Loucy (cell line): ENCODE measurements around the gene AP4B1.
A peak's percentile ranks its signal among the peaks of the same experiment; 100 is the strongest.
"Not testable (repeated sequence)": the region's sequence is repeated elsewhere in the genome, so short reads cannot be mapped to it uniquely, and the experiment has no call there.

Experiments
- H2AFZ ChIP-seq: fragments of 200-600 bp; sonication (generic); 2 replicates; pipeline ENCODE4 v1.6.0; 2016; ENCODE audit warnings: antibody characterized with exemption, mild to moderate bottlenecking, low read length, moderate library complexity
- H3F3A ChIP-seq: fragments of 200-600 bp; 2 replicates; pipeline ENCODE4 v1.6.0; 2016; ENCODE audit warnings: antibody characterized with exemption, low read depth, mild to moderate bottlenecking
- H3K27me3 ChIP-seq: fragments of 200-600 bp; sonication (generic); 2 replicates; pipeline ENCODE4 v1.6.1; 2014; ENCODE audit warnings: low read length, mild to moderate bottlenecking; ENCODE audit not compliant: insufficient read depth, poor library complexity, severe bottlenecking
- H3K36me3 ChIP-seq: fragments of 200-600 bp; sonication (generic); 2 replicates; pipeline ENCODE4 v1.6.1; 2016; ENCODE audit warnings: low read length; ENCODE audit not compliant: insufficient read depth
- H3K4me1 ChIP-seq: fragments of 200-600 bp; sonication (generic); 2 replicates; pipeline ENCODE4 v1.5.1; 2014; ENCODE audit warnings: low read length, mild to moderate bottlenecking; ENCODE audit not compliant: insufficient read depth, poor library complexity, severe bottlenecking
- H3K4me2 ChIP-seq: fragments of 200-600 bp; sonication (generic); 2 replicates; pipeline ENCODE4 v1.6.0; 2014; ENCODE audit warnings: antibody characterized with exemption, low read length, low read depth, mild to moderate bottlenecking; ENCODE audit not compliant: poor library complexity, severe bottlenecking
- H3K4me3 ChIP-seq: fragments of 200-600 bp; sonication (generic); 2 replicates; pipeline ENCODE4 v1.5.1; 2014; ENCODE audit warnings: low read length, mild to moderate bottlenecking, mixed read lengths; ENCODE audit not compliant: poor library complexity, severe bottlenecking
- H3K79me2 ChIP-seq: fragments of 200-600 bp; sonication (generic); 2 replicates; pipeline ENCODE4 v1.6.1; 2014; ENCODE audit warnings: low read length; ENCODE audit not compliant: insufficient read depth
- H3K9ac ChIP-seq: fragments of 200-600 bp; sonication (generic); 2 replicates; pipeline ENCODE4 v1.6.0; 2014; ENCODE audit warnings: mild to moderate bottlenecking, low read depth, low read length, moderate library complexity; ENCODE audit not compliant: poor library complexity, severe bottlenecking
- H3K9me2 ChIP-seq: fragments of 200-600 bp; sonication (generic); replicated peaks from 2 replicates; pipeline ENCODE4 v1.6.1; 2016; ENCODE audit warnings: low read depth, low read length, mixed read lengths
- H3K9me3 ChIP-seq: fragments of 200-600 bp; sonication (generic); 2 replicates; pipeline ENCODE4 v1.6.1; 2014; ENCODE audit warnings: mild to moderate bottlenecking, antibody characterized with exemption, low read length, low read depth; ENCODE audit not compliant: insufficient read depth
- H4K20me1 ChIP-seq: fragments of 200-600 bp; sonication (generic); 2 replicates; pipeline ENCODE4 v1.6.0; 2014; ENCODE audit warnings: antibody characterized with exemption, low read length, mild to moderate bottlenecking; ENCODE audit not compliant: insufficient read depth, poor library complexity, severe bottlenecking
- CTCF ChIP-seq: fragments of 200-600 bp; sonication (generic); conservative IDR thresholded peaks from 2 replicates; pipeline ENCODE4 v1.5.1; 2014; ENCODE audit warnings: mild to moderate bottlenecking, antibody characterized with exemption, low read length
- EZH2phosphoT487 ChIP-seq: fragments of 200-600 bp; IDR thresholded peaks from 2 replicates; pipeline ENCODE4 v1.6.1; 2018; ENCODE audit warnings: antibody characterized with exemption, mild to moderate bottlenecking, moderate library complexity, borderline replicate concordance

AP4B1 gene

GRCh38 chr1:113949007-113949406, 44.4 kb upstream of the AP4B1 start:
- no peak overlapping the region for H3K4me3 ChIP-seq
- H3K9me2 ChIP-seq = no peaks in the 10 kb centered on the region
- peaks cover 40% of the 10 kb centered on the region; the same call in 1 of the 2 replicates for H3K36me3 ChIP-seq
- H3K9ac ChIP-seq = no peak overlapping the region
- H4K20me1 ChIP-seq = peaks cover 71% of the 10 kb centered on the region
- H2AFZ ChIP-seq = no peak overlapping the region
- peaks cover 95% of the 10 kb centered on the region for H3K79me2 ChIP-seq
- TF ChIP-seq EZH2phosphoT487 = no peak
- TF ChIP-seq CTCF = peak; percentile 62
- H3F3A ChIP-seq = peaks cover 4% of the 10 kb centered on the region; the same call in 1 of the 2 replicates
- H3K27me3 ChIP-seq = no peaks in the 10 kb centered on the region
- peaks cover 30% of the 10 kb centered on the region for H3K4me1 ChIP-seq
- H3K9me3 ChIP-seq = no peaks in the 10 kb centered on the region
- H3K4me2 ChIP-seq = no peak overlapping the region

- H3F3A ChIP-seq, H3K9me2 ChIP-seq, H3K27me3 ChIP-seq, H3K9me3 ChIP-seq, H2AFZ ChIP-seq: not testable (repeated sequence)
- Histone ChIP-seq H3K4me1 (peaks cover 30% of the 10 kb centered on the region), H3K36me3 (peaks cover 40% of the 10 kb centered on the region; the same call in 1 of the 2 replicates), H3K4me3 (peak overlapping the region; percentile 43), H3K9ac (peak overlapping the region; percentile 28), H3K4me2 (peak overlapping the region; percentile 67), H4K20me1 (peaks cover 79% of the 10 kb centered on the region), H3K79me2 (peaks cover 97% of the 10 kb centered on the region)
Measured at GRCh38 chr1:113948151-113948550, 43.6 kb upstream of the AP4B1 start.

GRCh38 chr1:113947388-113948107, 42.9 kb upstream of the AP4B1 start:
- Histone ChIP-seq H3K79me2 (peaks cover 98% of the 10 kb centered on the region), H3K27me3 (no peaks in the 10 kb centered on the region), H3K4me3 (peak overlapping the region; percentile 43), H2AFZ (no peak overlapping the region), H3K9me2 (no peaks in the 10 kb centered on the region), H3K9ac (peak overlapping the region; percentile 28), H3K9me3 (0 out of 2 replicates have a peak, but pooled peaks cover 4% of the 10 kb centered on the region), H4K20me1 (peaks cover 82% of the 10 kb centered on the region), H3K36me3 (peaks cover 44% of the 10 kb centered on the region), H3K4me1 (peaks cover 30% of the 10 kb centered on the region), H3K4me2 (peak overlapping the region; percentile 67), H3F3A (peaks cover 4% of the 10 kb centered on the region; the same call in 1 of the 2 replicates)
- TF ChIP-seq CTCF = no peak
- TF ChIP-seq EZH2phosphoT487 = no peak
